Heart left ventricle (tissue), 16 donors: ENCODE results near the gene SNX15. TPM values are rescaled to one million over a fixed set of nuclear protein-coding genes. Genes with fewer than 3 reads are reported as not detected.

ENCODE experiments used
- ATAC-seq, 4 donors: fragments of 200-7000 bp; cut with Tn5 transposase; one replicate each; pipeline ENCODE4 v1.9.1; 2020 to 2022; ENCODE audit warnings: moderate library complexity in 4 of 4, mild to moderate bottlenecking in 3 of 4, moderate number of reproducible peaks in 1 of 4
- DNase-seq, 5 donors: peaks; one replicate each; pipeline ENCODE4 v3.0.0-alpha.2; 2020
- H3K27ac ChIP-seq, 12 donors: fragments of 200-600 bp; sonication (generic) in 4 of 12; one replicate each; pipeline versions ENCODE4 v1.5.0 to v1.8.0; 2016 to 2022; ENCODE audit warnings: mild to moderate bottlenecking in 2 of 12
- H3K27me3 ChIP-seq, 9 donors: fragments of 200-600 bp; sonication (generic) in 2 of 9; one replicate each; pipeline versions ENCODE4 v1.5.1 to v1.8.0; 2016 to 2022; ENCODE audit warnings: mild to moderate bottlenecking in 3 of 9
- H3K36me3 ChIP-seq, 9 donors: fragments of 200-600 bp; sonication (generic) in 2 of 9; one replicate each; pipeline versions ENCODE4 v1.5.0 to v1.8.0; 2018 to 2022; ENCODE audit warnings: mild to moderate bottlenecking in 2 of 9
- H3K4me1 ChIP-seq, 12 donors: fragments of 200-600 bp; sonication (generic) in 4 of 12; one replicate each; pipeline versions ENCODE4 v1.5.0 to v1.8.0; 2016 to 2022; ENCODE audit warnings: mild to moderate bottlenecking in 3 of 12
- H3K4me3 ChIP-seq, 12 donors: fragments of 200-600 bp; sonication (generic) in 4 of 12; one replicate each; pipeline versions ENCODE4 v1.5.0 to v1.8.0; 2017 to 2022; ENCODE audit warnings: mild to moderate bottlenecking in 9 of 12, moderate library complexity in 4 of 12
- H3K9me3 ChIP-seq, 12 donors: fragments of 200-600 bp; sonication (generic) in 4 of 12; one replicate each; pipeline versions ENCODE4 v1.5.0 to v1.8.0; 2016 to 2022; ENCODE audit warnings: mild to moderate bottlenecking in 1 of 12
- POLR2A ChIP-seq, 2 donors: fragments of 450-650 bp; IDR thresholded peaks; one replicate each; pipeline ENCODE4 v1.6.1; 2017; ENCODE audit warnings: antibody characterized with exemption in 2 of 2, mild to moderate bottlenecking in 2 of 2, moderate library complexity in 2 of 2
- WGBS, 4 donors: extraction: QIAGEN DNeasy Blood & Tissue Kit in 2 of 4; methylation state at CpG; one replicate each; pipeline versions ENCODE4 v1.1.5 to v1.1.7; 2013 to 2018; 5-methylcytosine and 5-hydroxymethylcytosine counted together
- intact Hi-C, 10 donors: fragments of 100-400 bp; cut with DNase I; formaldehyde crosslinking; loops; one replicate each; pipeline versions ENCODE4 v1.11.1 to v1.14.2; 2022
- polyA plus RNA-seq, 2 donors: library from polyadenylated mRNA; stranded (reverse); fragments of 200-250 nt; gene quantifications; one replicate each; pipeline ENCODE4 v1.2.3, GENCODE V29; 2013
- total RNA-seq, 9 donors: library from RNA; depleted of rRNA in 2 of 9; stranded (reverse); fragments of >200 nt in 2 of 9; fragmentation: NEBNext Ultra II Directional in 3 of 9; extraction: Animal tissue kit (Norgen Biotek cat#: 25700) in 3 of 9; gene quantifications; one replicate each; pipeline versions ENCODE4 v1.1.0 to v1.2.4, GENCODE V29; 2016 to 2023
- TF ChIP-seq, protein P1 (sequence below), 12 donors: fragments of 200-600 bp; sonication (generic) in 4 of 12; IDR thresholded peaks; one replicate each; pipeline versions ENCODE4 v1.5.0 to v1.8.0; 2018 to 2022; ENCODE audit warnings: antibody characterized with exemption in 12 of 12, mild to moderate bottlenecking in 5 of 12
- donor health status: ischemic (EF 13 %, LVEDD 7.1; RV severe dilation, severe dysfunction).
- donor health status: healthy with polysubstance abuse.
- donor health status: DM: no; HTN: yes; CAD: no.
- donor health status: DM: no; HTN: no; CAD: no.
- donor health status: ischemic (EF 25% LVEDD 6.9; RV normal size, moderate dysfunction).
- donor health status: ischemic (EF 25% LVEDD 5.7; RV mildly dilated, moderate dysfunction).
- donor health status: healthy.
- donor health status: DM: yes; HTN: yes; CAD: no.
- donor health status: ischemic (EF 35%, LVEDD 5.7; RV mildly dilated, moderate dysfunction).
- donor health status: nonischemic (EF 11% LVEDD 7.7; RV severe dilation, severe dysfunction).
- donor health status: DM: yes; HTN: yes; CAD: no.
- donor health status: PGD.
- donor health status: ischemic (EF 29% LVEDD 5.4; RV normal size, mild dysfunction).
- donor health status: nonischemic (EF 23%, LVEDD 6.1; RV moderate dilation, normal function).

SNX15 gene
- total and polyA plus RNA-seq, 11 donors, result 12.7 to 33.0 (median 17.9) TPM

DNA sequence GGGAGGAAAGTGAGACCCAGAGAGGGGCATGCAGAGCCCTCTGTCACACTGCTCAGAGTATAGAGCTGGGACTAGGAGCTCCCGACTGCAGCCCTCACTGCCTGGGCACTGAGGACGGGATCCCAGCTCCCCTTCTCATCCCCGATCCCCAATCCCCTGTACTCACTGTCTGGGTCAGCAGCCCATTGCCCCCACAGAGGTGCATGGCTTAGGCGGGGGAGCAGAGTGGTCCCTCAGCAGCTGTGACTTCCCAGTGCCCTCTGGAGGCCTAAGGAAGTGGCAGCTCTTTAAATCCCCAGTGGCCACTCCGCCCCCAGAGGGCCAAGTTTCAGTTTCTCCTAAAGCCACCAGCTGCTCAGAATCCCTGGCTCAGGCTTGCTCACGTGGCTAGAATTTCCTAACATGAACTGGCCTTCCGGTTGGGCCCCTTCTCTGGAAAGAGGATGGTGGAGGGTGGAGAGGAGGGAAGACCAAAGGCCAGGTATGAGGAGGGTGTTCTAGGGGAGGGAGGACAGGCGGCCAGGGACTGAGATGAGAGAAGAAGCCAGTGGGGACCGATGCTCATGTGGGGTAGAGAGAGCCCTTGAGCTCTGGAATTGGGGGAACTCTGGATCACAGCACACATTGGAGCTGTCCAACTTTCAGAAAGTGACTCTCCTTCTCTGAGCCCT is 30.4 kb upstream of the SNX15 start, which contains the start of gene BATF2:
Gene BATF2, minus strand, starts transcription at position 262 of the 671 bp plus-strand sequence. Its CDS starts 57 bp downstream, at position 205.
- DNase-seq (peak; percentile 77 to 83 (median 80)), ATAC-seq (peak; percentile 54 to 96 (median 92))
- peak within 1 kb of the TSS; percentile 3 to 83 (median 72) for H3K27ac ChIP-seq
- H3K4me1 ChIP-seq, result peaks cover 0 to 68% (median 10%) of the 10 kb centered on the region in 12 donors
- 19 to 23% (median 20%) methylated on average over 9 of the region's 9 CpGs for whole genome bisulfite sequencing, 4 donors
- no peaks in the 10 kb centered on the region for H3K27me3 ChIP-seq
- intact Hi-C loops, result loop anchor here in 8 of 10 donors (2.0 to 10.0 kb wide), 7 partner anchors 40 to 152 kb away; partner anchors contain the start of genes PPP2R5B (in 2 of the 8), ATG2A (in 1 of the 8) and CDC42BPG (in 1 of the 8)
- peak within 1 kb of the TSS in 11 of 12 donors; percentile 15 to 68 (median 51) for H3K4me3 ChIP-seq
- peaks cover 0 to 25% (median 0%) of the 10 kb centered on the region in 9 donors for H3K36me3 ChIP-seq
- no peaks in the 10 kb centered on the region for H3K9me3 ChIP-seq
- TF ChIP-seq, protein P1, sequence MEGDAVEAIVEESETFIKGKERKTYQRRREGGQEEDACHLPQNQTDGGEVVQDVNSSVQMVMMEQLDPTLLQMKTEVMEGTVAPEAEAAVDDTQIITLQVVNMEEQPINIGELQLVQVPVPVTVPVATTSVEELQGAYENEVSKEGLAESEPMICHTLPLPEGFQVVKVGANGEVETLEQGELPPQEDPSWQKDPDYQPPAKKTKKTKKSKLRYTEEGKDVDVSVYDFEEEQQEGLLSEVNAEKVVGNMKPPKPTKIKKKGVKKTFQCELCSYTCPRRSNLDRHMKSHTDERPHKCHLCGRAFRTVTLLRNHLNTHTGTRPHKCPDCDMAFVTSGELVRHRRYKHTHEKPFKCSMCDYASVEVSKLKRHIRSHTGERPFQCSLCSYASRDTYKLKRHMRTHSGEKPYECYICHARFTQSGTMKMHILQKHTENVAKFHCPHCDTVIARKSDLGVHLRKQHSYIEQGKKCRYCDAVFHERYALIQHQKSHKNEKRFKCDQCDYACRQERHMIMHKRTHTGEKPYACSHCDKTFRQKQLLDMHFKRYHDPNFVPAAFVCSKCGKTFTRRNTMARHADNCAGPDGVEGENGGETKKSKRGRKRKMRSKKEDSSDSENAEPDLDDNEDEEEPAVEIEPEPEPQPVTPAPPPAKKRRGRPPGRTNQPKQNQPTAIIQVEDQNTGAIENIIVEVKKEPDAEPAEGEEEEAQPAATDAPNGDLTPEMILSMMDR (IDR thresholded peaks at IDR 0.05), result peak; percentile 16 to 61 (median 39)
- TF ChIP-seq POLR2A (IDR thresholded peaks at IDR 0.05), result peak in 1 of 2 donors; percentile 43

DNA sequence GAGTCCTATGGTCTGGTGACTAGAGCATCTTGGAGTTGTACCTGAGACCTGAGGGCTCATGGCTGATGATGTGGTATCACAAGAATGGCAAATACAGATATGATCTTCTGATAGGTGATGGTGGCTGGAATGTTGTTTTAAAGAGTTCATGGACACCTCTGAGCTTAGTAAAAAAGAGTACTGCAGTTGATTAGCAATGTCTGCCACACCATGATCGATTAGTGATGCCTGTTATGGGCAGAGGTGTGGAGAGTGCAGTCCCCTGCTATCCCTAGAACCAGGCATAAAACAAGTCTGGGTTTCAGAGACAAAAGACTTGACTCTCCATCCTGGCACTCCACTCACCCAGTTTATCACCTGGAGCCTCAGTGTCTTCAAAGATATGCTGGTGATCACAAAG is 29.1 kb upstream of the SNX15 start:
- intact Hi-C loops, result loop anchor here in 7 of 10 donors (5.0 to 10.0 kb wide), 6 partner anchors 41 to 153 kb away; partner anchors contain the start of genes ATG2A (in 1 of the 7), CDC42BPG (in 1 of the 7) and PPP2R5B (in 1 of the 7)

DNA sequence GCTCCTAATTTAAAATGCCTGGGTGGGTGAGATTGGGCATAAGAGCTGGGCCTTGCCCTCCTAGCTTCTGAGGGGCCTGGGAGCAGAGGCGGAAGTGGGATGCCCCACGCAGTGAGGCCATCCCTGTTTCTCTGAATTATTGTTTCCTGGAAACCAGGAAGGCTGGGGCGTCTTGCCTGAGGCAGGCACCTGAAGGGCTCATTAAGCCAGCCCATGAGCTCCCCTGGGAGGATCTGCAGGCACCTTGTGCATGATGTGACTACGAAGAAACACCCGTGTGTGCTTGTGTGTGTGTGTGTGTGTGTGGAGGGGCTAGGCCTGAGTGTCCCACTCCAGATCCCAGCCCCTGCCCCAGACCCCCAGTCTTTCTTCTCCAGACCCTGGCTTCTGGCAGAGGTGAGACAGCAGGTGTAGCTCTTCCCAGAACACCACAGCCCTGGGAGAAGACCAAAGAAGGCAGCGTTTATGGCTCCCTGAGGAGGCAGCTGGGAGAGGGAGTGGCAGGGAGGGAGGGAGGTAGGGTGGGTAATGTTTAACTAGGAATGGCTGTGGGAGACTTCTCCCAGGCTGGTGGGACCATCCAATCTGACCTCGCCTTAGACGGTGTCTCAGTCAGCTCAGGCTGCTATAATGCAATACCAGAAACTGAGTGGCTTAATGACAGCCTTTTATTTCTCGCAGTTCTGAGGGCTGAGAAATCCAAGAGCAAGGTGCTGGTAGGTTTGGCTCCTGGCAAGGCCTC is 28.4 kb upstream of the SNX15 start:
- peaks cover 0 to 4% (median 0%) of the 10 kb centered on the region in 9 donors for H3K36me3 ChIP-seq
- no peaks in the 10 kb centered on the region for H3K9me3 ChIP-seq
- ATAC-seq (no peak), DNase-seq (no peak)
- no peaks in the 10 kb centered on the region for H3K27me3 ChIP-seq
- no peak overlapping the region for H3K4me3 ChIP-seq
- no peak overlapping the region for H3K27ac ChIP-seq
- WGBS, 4 donors, result 65 to 75% (median 70%) methylated on average over 8 to 9 of the region's 9 CpGs
- TF ChIP-seq, protein P1 (IDR thresholded peaks at IDR 0.05), result no peak
- TF ChIP-seq POLR2A (IDR thresholded peaks at IDR 0.05), result no peak
- intact Hi-C loops, result loop anchor here in 7 of 10 donors (5.0 to 10.0 kb wide), 6 partner anchors 42 to 154 kb away; partner anchors contain the start of genes ATG2A (in 1 of the 7), CDC42BPG (in 1 of the 7) and PPP2R5B (in 1 of the 7)
- peaks cover 0 to 49% (median 10%) of the 10 kb centered on the region in 12 donors for H3K4me1 ChIP-seq

More for the DNA sequence above, 29.1 kb upstream of the SNX15 start:
- Histone ChIP-seq H3K4me3 (no peak overlapping the region), H3K36me3 (peaks cover 0 to 12% (median 0%) of the 10 kb centered on the region in 9 donors), H3K27ac (no peak overlapping the region), H3K9me3 (no peaks in the 10 kb centered on the region), H3K4me1 (peaks cover 0 to 57% (median 10%) of the 10 kb centered on the region in 12 donors), H3K27me3 (no peaks in the 10 kb centered on the region)
- TF ChIP-seq, protein P1 (IDR thresholded peaks at IDR 0.05), result no peak
- no peak for TF ChIP-seq POLR2A (IDR thresholded peaks at IDR 0.05)
- DNase-seq (no peak), ATAC-seq (no peak)
- WGBS, 4 donors, result 88 to 100% (median 90%) methylated on average over 1 of the region's 1 CpG
